H9 (cell line): ENCODE data around the gene MRO. TPM values are rescaled to one million over a fixed set of nuclear protein-coding genes. Genes with fewer than 3 reads are reported as not detected.

Experiments
- DNase-seq: peaks from one replicate; pipeline ENCODE4 v3.0.0-alpha.2; 2017
- H2AFZ ChIP-seq: one replicate; pipeline ENCODE4 v1.6.1; 2013; ENCODE audit warnings: mild to moderate bottlenecking, low read length, control low read depth, moderate library complexity
- H2AK5ac ChIP-seq: 2 replicates; pipeline ENCODE4 v1.6.1; 2013; ENCODE audit warnings: low read length, control low read depth, mixed read lengths; ENCODE audit not compliant: insufficient read length
- H2BK120ac ChIP-seq: one replicate; pipeline ENCODE4 v1.6.1; 2013; ENCODE audit warnings: low read depth, mild to moderate bottlenecking, low read length, control low read depth, inconsistent platforms; ENCODE audit not compliant: poor library complexity, severe bottlenecking
- H2BK12ac ChIP-seq: 2 replicates; pipeline ENCODE4 v1.6.1; 2013; ENCODE audit warnings: low read length, control low read depth, mixed read lengths, low read depth; ENCODE audit not compliant: insufficient read length
- H2BK15ac ChIP-seq: 2 replicates; pipeline ENCODE4 v1.6.1; 2013; ENCODE audit warnings: low read depth, low read length, control low read depth
- H2BK20ac ChIP-seq: one replicate; pipeline ENCODE4 v1.6.1; 2013; ENCODE audit warnings: low read depth, mild to moderate bottlenecking, low read length, control low read depth, inconsistent platforms; ENCODE audit not compliant: poor library complexity, severe bottlenecking
- H2BK5ac ChIP-seq: 2 replicates; pipeline ENCODE4 v1.6.1; 2013; ENCODE audit warnings: low read length, control low read depth, mixed read lengths; ENCODE audit not compliant: insufficient read length
- H3K14ac ChIP-seq: 2 replicates; pipeline ENCODE4 v1.6.1; 2013; ENCODE audit warnings: low read length, control low read depth; ENCODE audit not compliant: insufficient read depth
- H3K18ac ChIP-seq: 2 replicates; pipeline ENCODE4 v1.6.1; 2013; ENCODE audit warnings: low read depth, mild to moderate bottlenecking, mixed read lengths, low read length, control low read depth; ENCODE audit not compliant: insufficient read length
- H3K23ac ChIP-seq: 2 replicates; pipeline ENCODE4 v1.6.1; 2013; ENCODE audit warnings: low read length, control low read depth, mixed read lengths, low read depth; ENCODE audit not compliant: insufficient read length
- H3K23me2 ChIP-seq: 2 replicates; pipeline ENCODE4 v1.6.1; 2013; ENCODE audit warnings: low read depth, mild to moderate bottlenecking, mixed read lengths, low read length, control low read depth; ENCODE audit not compliant: insufficient read length, poor library complexity, severe bottlenecking
- H3K27ac ChIP-seq: 2 replicates; pipeline ENCODE4 v1.5.1; 2013; ENCODE audit warnings: low read length, control low read depth, mixed read lengths, low read depth; ENCODE audit not compliant: insufficient read length
- H3K27me3 ChIP-seq: 2 replicates; pipeline ENCODE4 v1.6.1; 2013; ENCODE audit warnings: low read length, control low read depth, inconsistent platforms; ENCODE audit not compliant: insufficient read depth
- H3K4ac ChIP-seq: 2 replicates; pipeline ENCODE4 v1.6.1; 2013; ENCODE audit warnings: low read depth, mild to moderate bottlenecking, control low read depth, inconsistent platforms, low read length, moderate library complexity
- H3K4me1 ChIP-seq: 2 replicates; pipeline ENCODE4 v1.6.1; 2013; ENCODE audit warnings: low read length, control low read depth, inconsistent platforms; ENCODE audit not compliant: insufficient read depth
- H3K4me2 ChIP-seq: 2 replicates; pipeline ENCODE4 v1.6.1; 2013; ENCODE audit warnings: low read length, control low read depth, mixed read lengths; ENCODE audit not compliant: insufficient read length, insufficient read depth
- H3K56ac ChIP-seq: 2 replicates; pipeline ENCODE4 v1.6.1; 2013; ENCODE audit warnings: low read depth, mild to moderate bottlenecking, mixed read lengths, low read length, control low read depth; ENCODE audit not compliant: insufficient read length
- H3K79me1 ChIP-seq: 2 replicates; pipeline ENCODE4 v1.6.1; 2013; ENCODE audit warnings: low read depth, mild to moderate bottlenecking, moderate library complexity, low read length, control low read depth, inconsistent platforms; ENCODE audit not compliant: insufficient read depth, poor library complexity, severe bottlenecking
- H3K79me2 ChIP-seq: 2 replicates; pipeline ENCODE4 v1.6.1; 2013; ENCODE audit warnings: low read length, control low read depth, inconsistent platforms; ENCODE audit not compliant: insufficient read depth
- H3K9ac ChIP-seq: 2 replicates; pipeline ENCODE4 v1.6.1; 2013; ENCODE audit warnings: low read length, control low read depth, mixed read lengths; ENCODE audit not compliant: insufficient read length; ENCODE audit errors: extremely low read depth
- H3K9me3 ChIP-seq: one replicate; pipeline ENCODE4 v1.6.1; 2013; ENCODE audit warnings: low read depth, low read length, inconsistent platforms; ENCODE audit not compliant: control insufficient read depth
- H3T11ph ChIP-seq: one replicate; pipeline ENCODE4 v1.6.1; 2013; ENCODE audit warnings: mild to moderate bottlenecking, low read length, control low read depth, inconsistent platforms
- H4K20me1 ChIP-seq: one replicate; pipeline ENCODE4 v1.6.1; 2013; ENCODE audit not compliant: control insufficient read depth, insufficient read length, insufficient read depth
- H4K5ac ChIP-seq: 2 replicates; pipeline ENCODE4 v1.6.1; 2013; ENCODE audit warnings: low read depth, mild to moderate bottlenecking, mixed read lengths, low read length, control low read depth; ENCODE audit not compliant: insufficient read length
- H4K8ac ChIP-seq: replicated peaks from 2 replicates; pipeline ENCODE4 v1.6.1; 2013; ENCODE audit warnings: low read length, control low read depth, mixed read lengths, low read depth; ENCODE audit not compliant: insufficient read length
- H4K91ac ChIP-seq: 2 replicates; pipeline ENCODE4 v1.6.1; 2013; ENCODE audit warnings: low read depth, mild to moderate bottlenecking, moderate library complexity, mixed read lengths, low read length, control low read depth; ENCODE audit not compliant: insufficient read length
- H3K27ac Mint-ChIP-seq, 3 experiments: 2 replicates in 2 of 3; 3 replicates in 1 of 3; pipeline ENCODE4 v1.8.0; 2020 to 2021; ENCODE audit warnings: mixed read lengths in 3 of 3, mild to moderate bottlenecking in 1 of 3, moderate library complexity in 1 of 3
- H3K27me3 Mint-ChIP-seq: 2 replicates; pipeline ENCODE4 v1.8.0; 2021; ENCODE audit warnings: low read depth, mild to moderate bottlenecking, moderate library complexity, mixed read lengths
- H3K36me3 Mint-ChIP-seq, 3 experiments: 2 replicates in 2 of 3; 3 replicates in 1 of 3; pipeline ENCODE4 v1.8.0; 2020 to 2021; ENCODE audit warnings: low read depth in 3 of 3, mixed read lengths in 3 of 3; ENCODE audit not compliant: insufficient read depth in 1 of 3
- H3K4me1 Mint-ChIP-seq, 2 experiments: 2 replicates each; pipeline ENCODE4 v1.8.0; 2020; ENCODE audit warnings: mixed read lengths in 2 of 2
- H3K4me3 Mint-ChIP-seq, 2 experiments: 2 replicates in 1 of 2; 3 replicates in 1 of 2; pipeline ENCODE4 v1.8.0; 2020 to 2021; ENCODE audit warnings: mild to moderate bottlenecking in 2 of 2, mixed read lengths in 2 of 2, moderate library complexity in 1 of 2
- H3K9me3 Mint-ChIP-seq, 2 experiments: 2 replicates in 1 of 2; 3 replicates in 1 of 2; pipeline ENCODE4 v1.8.0; 2020; ENCODE audit warnings: mild to moderate bottlenecking in 2 of 2, mixed read lengths in 2 of 2, moderate library complexity in 1 of 2
- CTCF ChIP-seq: fragments of 200-600 bp; sonication (generic); conservative IDR thresholded peaks from 3 replicates; pipeline ENCODE4 v1.8.0; 2021; ENCODE audit warnings: antibody characterized with exemption, mild to moderate bottlenecking
- WGBS: extraction: QIAGEN DNeasy Blood & Tissue Kit; methylation state at CpG from one replicate; pipeline ENCODE4 v1.1.7; 2013; ENCODE audit warnings: missing lambda C conversion rate, low lambda C conversion rate, mixed read lengths; ENCODE audit not compliant: insufficient read length; ENCODE audit errors: extremely low coverage; 5-methylcytosine and 5-hydroxymethylcytosine counted together
- total RNA-seq: library from RNA; stranded (reverse); gene quantifications from 2 replicates; pipeline ENCODE4 v1.2.1, GENCODE V29; 2021

MRO gene
- total RNA-seq, 1 experiment from 2014 or later = 0.57 TPM

GRCh38 chr18:50805732-50806131 lies 14.1 kb downstream of the MRO start:
- Histone ChIP-seq H4K5ac (no peak overlapping the region), H2BK15ac (no peak overlapping the region), H3K27ac (no peak overlapping the region), H4K91ac (no peak overlapping the region), H3K18ac (no peak overlapping the region), H3K23ac (no peak overlapping the region), H3K4me2 (no peak overlapping the region), H4K20me1 (no peaks in the 10 kb centered on the region), H3K27me3 (no peaks in the 10 kb centered on the region), H3K23me2 (no peaks in the 10 kb centered on the region), H3K9me3 (no peaks in the 10 kb centered on the region), H2AK5ac (no peak overlapping the region), H3T11ph (no peak overlapping the region), H3K9ac (no peak overlapping the region), H2AFZ (no peak overlapping the region), H3K4ac (no peak overlapping the region), H3K79me1 (no peaks in the 10 kb centered on the region), H2BK20ac (no peak overlapping the region), H2BK120ac (no peak overlapping the region), H3K4me1 (peaks cover 7% of the 10 kb centered on the region; the same call in 1 of the 2 replicates), H3K56ac (no peak overlapping the region), H2BK12ac (no peak overlapping the region), H4K8ac (no peak overlapping the region), H2BK5ac (no peak overlapping the region), H3K79me2 (no peaks in the 10 kb centered on the region), H3K14ac (no peak overlapping the region)
- Mint-ChIP-seq H3K4me1 (peaks cover 20% of the 10 kb centered on the region in 2 experiments), H3K27ac (peak overlapping the region in 1 of 3 experiments; percentile 17; a peak in 1 of 7 replicates), H3K9me3 (no peaks in the 10 kb centered on the region), H3K36me3 (no peaks in the 10 kb centered on the region), H3K27me3 (no peaks in the 10 kb centered on the region; the same call in 1 of the 2 replicates), H3K4me3 (no peak overlapping the region)
- TF ChIP-seq CTCF = no peak
- WGBS = no CpG with 5 or more reads among the region's 5 CpGs
- DNase-seq = no peak
